Stimulated activated CD8-positive, alpha-beta memory T cell treated with anti-CD3 and anti-CD28 coated beads, Interleukin-15, amount 100 ng/mL, for 1 hour (primary cell): ENCODE data around the gene OGFOD1.

Experiments used
- DNase-seq: peaks from one replicate; pipeline ENCODE4 v3.0.0-alpha.2; 2020; ENCODE audit warnings: low read depth

OGFOD1 gene

DNA sequence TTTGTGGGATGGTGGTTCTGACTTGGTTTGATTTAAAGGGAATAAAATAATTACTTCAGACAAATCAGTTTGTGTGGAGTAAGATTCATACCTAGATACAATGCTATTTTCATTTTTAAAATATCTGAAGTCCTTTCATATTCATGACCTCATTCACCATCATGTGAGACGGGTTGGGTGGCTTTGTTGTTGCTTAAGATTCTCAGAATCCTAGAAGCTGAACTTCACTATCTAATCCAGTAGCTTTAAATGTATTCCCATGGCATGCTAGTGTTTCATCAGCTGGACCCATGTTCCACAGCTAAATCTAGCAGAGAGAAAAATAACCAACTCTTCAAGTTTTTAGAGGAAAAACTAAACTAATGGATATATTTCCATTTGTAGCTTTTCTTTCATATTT, 23.3 kb upstream of the OGFOD1 start:
- no peak for DNase-seq

DNA sequence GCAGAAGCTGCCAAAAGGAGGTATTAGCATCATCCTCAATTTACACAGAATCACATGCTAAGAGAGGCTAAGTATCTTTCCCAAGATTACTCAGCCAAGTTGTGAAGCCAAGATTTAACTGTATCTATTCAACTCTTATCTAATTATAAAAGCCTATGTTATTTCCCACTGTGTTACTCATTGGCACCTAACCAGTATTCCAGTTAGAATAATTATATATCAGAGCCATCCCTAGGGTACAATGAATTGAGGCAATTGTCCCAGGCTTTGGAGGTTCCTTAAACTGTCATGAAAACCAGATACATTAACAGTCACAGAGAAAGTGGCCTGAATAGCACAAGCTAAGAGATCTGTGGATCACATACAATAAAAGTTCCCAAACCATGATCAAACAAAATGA, 15.1 kb upstream of the OGFOD1 start:
- no peak for DNase-seq

DNA sequence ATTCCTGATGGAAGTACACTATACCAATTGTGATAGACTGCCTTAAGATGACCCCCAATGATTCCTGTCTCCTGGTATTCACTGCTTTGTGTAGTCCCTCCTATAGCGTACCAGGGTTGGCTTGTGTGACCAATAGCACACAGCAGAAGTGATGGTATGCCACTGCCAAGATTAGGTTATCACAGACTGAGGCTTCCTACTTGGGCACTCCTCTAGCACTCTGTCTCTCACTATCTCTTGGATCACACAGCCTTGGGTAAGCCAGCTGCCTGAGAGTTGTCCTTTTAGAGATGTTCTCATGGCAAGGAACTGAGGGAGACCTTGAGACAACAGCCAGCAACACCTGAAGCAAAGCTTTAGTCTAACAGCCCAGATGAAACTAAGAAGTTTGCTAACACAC, 13.3 kb upstream of the OGFOD1 start:
- no peak for DNase-seq

DNA sequence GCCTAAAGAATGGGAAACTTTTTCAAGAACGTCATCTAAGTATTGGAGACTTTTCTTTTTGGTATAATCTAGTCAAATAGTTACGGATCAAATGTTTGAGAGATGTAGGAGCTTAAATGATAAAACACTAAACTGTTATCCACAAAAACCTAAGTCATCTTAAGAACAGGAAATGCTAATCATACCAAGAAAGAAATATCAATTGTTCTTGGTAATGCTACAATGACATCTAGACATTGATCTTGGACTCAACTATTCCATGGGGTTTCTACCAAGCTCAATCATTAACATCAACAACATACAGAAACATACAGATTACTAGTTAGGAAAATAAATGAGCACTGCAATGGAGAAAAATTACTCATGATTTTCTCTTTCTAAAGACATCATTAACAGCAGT, 4.1 kb upstream of the OGFOD1 start:
- no peak for DNase-seq

DNA sequence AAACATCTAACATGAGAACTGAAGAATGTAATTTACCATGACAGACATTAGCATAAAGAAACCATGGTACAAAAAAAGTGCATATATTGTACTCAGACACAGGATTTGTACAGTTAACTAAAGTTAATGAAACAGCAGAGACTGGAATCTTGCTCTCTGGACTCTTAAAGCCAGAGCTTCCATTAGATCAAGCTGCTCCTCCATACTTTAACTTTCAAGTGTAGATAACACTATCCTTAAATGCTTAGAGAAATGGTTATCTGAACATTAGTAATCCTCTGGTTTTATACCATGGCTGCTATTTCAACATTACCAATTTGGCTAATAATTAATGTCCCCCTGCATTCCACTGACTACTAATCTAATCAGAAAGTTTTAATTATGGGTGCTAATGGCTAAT, 3.3 kb upstream of the OGFOD1 start:
- DNase-seq, result no peak

DNA sequence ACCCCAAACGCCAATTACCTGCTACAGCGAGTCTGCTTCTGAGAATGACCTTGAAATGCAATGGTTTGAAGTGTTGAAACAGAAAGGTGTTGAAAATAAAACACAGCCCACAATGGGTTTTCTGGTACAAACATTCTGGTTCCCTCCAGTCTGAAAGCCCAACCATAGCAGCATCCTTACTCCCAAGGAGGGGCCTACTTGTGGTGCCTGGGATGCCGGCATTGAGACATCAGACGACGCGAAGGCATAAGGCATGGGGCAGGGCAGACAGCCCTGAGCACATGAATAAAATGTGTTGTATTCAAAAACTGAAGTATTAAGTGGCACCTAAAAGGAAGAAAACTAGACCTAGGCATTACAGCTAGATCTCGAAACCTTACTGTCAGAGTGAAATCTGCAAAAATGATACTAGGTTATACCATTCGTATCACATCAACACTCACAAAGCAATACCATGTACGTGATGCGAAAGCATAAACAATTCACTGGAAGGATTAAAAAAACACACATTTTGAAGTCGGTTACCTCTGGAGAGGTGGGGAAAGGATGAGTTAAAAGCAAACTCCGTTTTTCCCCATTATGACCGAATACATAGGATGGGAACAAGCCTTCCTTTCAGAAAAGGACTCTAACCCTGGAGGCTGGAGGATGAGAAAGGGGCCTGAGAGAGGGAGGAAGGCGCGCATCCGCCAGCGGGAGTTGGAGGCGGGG, 924 bp upstream of the OGFOD1 start:
- no peak for DNase-seq

DNA sequence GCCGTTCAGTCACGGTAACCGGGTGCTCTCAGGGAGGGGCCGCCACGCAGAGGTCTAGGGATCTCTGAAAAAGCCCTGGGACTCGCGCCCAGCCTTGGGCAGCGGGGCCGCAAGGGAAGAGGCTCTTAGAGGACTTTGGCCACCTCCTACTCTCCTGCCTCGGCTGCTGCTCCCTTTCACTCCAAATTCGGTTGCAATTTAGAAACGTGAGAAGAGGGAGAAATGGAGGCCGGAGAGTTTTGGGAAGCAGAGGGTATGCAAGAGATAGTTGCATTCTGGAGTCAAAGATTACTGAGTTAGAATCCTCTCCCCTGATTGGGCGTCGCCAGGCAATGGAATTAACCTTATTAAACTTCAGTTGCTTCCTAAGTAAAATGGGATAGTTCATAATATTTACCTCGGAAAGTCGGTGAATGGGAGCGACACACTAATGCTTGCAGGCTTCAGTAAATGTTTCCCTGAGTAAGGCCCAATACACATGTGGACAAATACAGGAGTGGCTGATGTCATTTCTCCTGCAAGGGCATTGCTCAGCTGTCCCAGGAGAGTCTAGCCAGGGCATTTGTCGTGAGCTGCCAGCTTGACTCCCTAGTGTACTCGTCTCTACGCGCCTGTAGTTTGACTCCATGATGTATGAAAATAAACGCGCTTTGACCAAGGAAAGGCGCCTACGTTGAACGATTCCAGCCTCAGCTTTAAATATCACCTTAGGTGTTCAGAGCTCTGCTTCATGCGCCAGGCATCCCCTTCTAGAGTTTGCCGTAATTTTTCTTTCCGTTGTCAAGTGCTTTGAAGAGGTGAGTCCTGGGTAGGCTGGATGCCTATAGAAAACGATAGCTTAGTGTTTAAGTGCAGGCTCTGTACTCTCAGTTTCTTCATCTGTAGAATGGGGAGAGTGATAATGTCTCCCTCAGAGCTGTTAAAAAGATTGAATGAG, 667 bp downstream of the OGFOD1 start:
- DNase-seq, result no peak

DNA sequence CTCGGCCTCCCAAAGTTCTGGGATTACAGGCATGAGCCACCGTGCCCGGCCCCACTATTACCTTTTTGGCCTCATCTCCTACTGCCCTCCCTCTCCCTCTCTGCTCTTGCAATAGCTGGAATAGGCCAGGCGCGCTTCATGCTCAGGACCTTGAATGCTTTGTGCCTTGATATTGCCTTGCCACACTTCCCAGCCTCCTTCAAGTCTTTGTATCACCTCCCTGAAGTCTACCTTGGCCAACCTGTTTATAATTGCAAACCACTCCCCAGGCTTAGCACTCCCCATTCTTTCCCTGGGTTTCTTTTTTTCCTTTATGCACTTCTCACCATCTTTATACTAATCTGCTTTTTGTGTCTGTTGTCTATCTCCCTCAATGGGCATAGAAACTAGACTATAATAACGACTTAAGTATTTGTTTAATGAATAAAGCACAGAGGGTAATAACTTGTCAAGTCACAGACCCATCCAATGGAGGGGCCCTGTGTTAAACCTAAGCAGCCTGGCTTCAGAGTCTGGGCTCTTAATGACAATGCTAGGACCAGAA, 6.6 kb downstream of the OGFOD1 start:
- DNase-seq, result no peak

DNA sequence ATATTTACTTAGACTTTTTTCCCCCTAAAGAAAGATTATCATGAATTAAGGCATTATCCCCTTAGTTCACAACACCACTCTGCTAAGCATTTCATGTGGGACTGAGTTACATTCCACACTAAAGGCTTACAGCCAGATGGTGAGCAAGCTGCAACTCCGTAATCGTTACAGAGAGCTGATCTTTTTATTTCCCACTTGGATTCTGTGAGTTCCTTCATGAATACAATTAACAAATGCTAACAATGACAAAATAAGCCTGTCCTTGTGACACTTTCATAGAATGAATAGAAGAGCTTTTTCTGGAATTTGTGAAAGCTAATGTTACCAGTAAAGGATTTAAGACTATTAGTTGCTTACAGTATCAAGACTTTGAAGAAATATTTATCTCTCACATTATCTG, 8.7 kb downstream of the OGFOD1 start:
- DNase-seq, result no peak

DNA sequence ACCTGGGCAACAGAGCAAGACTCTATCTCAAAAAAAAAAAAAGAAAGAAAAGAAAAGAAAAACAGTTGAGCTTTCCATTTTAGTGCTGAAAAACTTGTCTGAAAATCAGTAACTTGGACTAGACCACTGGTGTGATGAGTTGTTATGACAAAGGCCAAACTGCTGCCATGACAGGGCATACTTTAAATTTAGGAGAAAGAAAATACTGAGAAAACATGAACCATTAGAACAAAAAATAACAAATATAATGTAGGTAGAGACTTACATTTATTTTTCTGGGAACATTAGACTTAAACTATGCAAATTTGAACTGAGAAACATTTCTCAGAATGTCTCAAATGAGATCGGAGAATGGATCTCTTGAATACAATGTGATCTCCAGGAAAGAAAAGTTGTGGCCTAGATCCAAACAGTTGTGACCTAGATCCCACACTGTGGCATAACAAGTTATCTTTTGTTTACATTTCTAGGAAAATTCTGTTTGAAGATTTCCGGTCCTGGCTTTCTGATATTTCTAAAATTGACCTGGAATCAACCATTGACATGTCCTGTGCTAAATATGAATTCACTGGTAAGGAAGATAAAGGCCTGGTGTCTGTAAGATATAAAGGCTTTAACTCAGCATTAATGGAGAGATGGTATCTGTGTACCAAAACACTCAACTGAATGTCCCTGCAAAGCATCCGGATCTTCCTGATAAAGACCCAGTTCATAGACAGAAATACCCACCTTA, 10.9 kb downstream of the OGFOD1 start:
- no peak for DNase-seq

DNA sequence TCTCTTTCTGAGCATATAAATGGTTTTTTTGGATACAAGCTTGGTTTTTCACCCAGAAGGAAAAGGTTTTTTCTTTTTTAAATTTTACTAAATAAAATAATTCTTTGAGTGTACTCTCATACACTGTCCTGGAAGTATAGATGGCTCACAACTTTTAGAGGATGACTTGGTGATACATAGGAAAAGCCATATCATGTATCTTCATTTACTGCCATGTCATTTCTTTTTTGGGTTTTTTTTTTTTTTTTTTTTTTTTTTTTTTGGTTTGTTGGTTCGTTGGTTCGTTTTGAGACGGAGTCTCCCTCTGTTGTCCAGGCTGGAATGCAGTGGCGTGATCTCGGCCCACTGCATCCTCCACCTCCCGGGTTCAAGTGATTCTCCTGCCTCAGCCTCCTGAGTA, 11.8 kb downstream of the OGFOD1 start:
- no peak for DNase-seq

DNA sequence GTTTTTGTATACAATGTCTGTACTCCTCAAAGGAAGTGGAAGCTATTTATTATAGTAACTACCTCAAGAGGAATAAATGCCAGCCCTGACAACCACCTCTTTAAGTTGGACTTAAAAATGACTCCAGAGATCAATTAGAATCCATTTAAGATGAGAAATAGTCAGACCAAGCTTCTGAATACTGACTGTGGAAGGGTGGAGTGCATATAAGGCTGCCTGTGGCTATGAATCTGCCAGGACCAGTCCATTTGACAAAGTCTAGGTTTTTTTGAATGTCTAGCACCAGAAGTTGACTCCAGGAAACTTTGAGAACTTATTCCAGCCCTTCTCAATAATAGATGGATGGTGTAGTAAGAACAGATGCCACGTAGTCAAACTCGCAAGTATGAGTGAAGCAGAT, 15.0 kb downstream of the OGFOD1 start:
- DNase-seq, result no peak

DNA sequence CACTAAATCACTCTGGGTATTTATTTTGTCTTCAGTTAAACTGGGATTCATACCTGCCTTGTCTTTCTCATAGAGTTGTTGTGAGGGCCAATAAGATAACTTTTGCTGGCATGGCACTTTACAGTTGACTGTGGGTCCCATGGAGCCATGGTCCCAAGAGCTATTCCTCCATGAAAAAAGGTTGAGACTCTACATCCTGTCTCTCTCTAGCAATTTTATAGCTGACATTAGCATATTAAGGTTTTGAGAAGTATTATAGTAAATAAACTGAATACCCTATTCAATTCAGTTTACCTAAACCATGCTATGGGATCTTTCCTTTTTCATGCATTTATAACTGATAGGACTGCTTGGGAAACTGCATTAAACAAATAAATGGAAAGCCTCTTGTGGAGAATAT, 17.4 kb downstream of the OGFOD1 start:
- DNase-seq, result no peak

DNA sequence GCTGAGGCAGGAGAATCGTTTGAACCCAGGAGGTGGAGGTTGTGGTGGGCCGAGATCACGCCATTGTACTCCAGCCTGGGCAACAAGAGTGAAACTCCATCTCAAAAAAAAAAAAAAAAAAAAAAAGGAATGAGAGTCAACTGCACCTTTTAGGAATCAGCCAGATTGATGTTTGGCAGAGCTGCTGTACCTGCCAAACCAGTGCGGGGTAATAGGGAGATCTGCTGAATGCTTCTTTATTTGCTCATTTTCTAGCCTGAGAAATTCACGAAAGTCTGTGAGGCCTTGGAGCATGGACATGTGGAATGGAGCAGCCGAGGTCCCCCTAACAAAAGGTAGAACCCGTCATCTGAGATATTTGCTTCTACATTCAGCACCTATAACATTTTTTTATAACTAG, 18.4 kb downstream of the OGFOD1 start:
- no peak for DNase-seq

DNA sequence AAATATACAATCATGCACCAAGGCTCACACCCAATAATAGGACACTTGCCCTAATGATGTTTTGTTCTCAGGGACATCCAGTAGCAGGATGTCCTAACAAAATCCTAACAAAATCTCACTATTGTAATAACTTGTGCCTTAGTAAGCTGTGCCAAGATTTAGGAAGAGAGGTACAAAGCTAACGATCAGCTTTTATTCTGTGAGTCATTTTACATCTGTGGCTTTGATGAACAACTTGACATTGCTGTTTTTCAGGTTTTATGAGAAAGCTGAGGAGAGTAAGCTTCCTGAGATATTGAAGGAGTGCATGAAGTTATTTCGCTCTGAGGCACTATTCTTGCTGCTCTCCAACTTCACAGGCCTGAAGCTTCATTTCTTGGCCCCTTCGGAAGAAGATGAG, 18.9 kb downstream of the OGFOD1 start:
- DNase-seq, result no peak

DNA sequence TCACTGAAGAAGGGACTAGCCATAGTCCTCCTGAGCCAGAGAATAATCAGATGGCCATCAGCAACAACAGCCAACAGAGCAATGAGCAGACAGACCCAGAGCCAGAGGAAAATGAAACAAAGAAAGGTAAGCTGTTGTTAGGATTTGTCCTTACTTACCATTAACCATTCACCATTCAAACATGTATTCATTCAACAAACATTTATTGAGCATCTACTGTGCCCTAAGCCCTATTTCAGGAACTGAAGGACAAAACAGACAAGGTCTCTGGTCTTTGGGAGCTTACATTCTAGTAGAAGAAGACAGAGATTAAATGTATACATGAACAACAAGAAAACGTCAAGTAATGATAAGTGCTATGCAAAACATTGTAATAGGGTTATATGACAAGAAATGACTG, 19.3 kb downstream of the OGFOD1 start:
- no peak for DNase-seq

DNA sequence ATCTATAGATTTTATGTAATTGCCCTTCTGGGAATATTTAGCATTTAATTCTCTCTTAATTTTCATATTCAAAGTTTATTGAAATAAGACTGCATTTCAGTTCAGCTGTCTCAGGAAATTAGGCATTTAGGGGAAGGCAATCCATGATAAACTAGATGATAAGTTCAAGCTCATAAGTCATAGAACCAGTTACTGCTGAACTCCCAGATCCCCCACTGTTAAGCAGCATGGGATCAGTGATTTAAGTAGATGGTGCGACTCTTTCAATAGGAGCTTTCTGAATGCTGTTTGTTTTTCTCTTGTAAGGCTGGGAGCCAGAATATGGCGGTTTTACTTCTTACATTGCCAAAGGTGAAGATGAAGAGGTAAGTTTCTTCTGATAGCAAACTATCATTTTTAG, 23.8 kb downstream of the OGFOD1 start:
- DNase-seq, result no peak

DNA sequence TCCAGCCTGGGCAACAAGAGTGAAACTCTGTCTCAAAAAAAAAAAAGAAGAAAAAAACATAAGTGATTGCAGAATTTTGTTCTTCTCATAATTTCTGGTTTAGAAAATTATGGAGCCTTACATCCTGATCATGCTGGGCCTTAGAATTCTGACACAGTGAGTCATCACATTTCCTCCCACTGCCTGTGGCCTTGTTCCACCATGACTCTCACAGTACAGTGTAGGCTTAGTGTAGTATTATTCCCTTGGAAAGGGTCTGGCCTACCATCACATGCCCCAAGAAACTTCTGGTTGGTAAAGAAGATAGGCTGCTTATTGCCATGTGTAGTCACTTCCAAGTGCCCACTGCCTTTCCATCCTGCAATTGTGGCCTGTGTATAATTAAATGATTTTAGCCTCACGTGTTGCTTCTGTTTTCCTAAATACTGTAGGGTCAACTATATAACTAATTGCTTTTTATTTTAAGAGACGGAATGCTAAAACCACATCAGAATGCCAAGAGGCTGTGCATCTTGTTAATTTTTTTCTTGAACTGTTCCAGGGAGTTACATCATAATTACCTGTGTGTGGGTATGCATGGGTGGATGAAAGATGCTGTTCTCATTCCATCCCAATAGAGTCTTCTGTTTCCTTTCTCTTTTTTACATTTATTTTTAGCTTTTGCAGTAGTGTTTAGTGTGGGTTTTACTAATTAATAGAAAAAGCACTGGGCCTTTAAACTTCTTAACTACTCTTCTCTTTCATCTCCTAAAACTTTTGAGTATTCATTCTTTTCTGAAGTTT, 25.9 kb downstream of the OGFOD1 start:
- no peak for DNase-seq

DNA sequence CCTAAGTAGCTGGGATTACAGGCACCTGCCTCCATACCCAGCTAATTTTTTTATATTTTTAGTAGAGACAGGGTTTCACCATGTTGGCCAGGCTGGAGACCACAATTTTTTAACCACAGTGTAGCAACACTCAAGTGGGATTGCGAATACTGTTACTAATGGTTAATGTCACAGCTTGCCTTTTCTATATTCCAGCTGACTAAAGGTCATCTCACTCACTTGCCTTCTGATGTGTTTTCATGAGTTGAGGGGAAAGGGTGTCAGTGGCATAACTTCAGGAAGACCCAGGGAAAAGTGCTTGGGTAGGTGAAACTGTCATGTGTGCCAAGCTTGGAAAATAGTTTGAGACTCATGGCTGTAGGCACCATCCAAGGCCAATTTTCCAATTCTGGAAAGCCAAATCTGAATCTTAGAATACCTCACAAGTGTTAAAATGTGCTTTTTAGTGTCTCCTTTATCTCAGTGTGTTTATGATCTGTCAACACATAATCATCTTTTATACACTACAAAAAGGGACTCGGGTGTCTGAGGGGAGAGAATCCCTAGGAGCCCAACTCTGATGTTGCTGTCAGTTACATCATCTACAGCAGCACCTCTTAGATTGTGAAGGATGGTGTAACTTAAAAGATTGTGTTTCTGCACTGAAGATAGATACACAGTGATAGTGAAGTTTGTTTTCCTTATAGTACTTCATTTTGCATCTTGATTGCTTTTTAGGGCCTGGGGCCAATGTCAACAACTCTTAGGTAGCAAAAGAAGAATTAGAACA, 27.1 kb downstream of the OGFOD1 start:
- DNase-seq, result no peak

DNA sequence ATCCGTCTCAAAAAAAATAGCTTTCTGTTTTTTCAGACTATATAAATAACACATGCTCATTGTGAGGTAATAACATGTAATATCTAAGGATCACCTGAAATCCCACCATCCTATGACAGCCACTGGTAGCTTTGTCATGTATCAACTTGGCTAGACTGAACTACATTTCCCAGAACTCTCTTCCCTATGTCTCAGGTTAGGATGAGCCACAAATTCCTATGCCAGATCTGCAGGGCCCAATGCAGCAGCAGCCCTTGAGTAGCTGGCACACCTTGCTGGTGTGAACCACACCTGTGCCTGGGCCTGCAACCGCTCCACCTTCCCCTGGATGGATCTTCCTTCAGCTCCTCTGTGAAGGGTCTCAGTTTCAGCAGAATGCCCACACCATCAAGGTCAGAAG, 28.1 kb downstream of the OGFOD1 start:
- DNase-seq, result no peak
